ENCODE measurements around the gene F12. TPM values are rescaled to one million over a fixed set of nuclear protein-coding genes. Genes with fewer than 3 reads are reported as not detected.

F12 gene
- total RNA-seq, 4 donors from 2014 or later = 0.42 to 2.6 (median 1.1) TPM; not detected in 1

DNA sequence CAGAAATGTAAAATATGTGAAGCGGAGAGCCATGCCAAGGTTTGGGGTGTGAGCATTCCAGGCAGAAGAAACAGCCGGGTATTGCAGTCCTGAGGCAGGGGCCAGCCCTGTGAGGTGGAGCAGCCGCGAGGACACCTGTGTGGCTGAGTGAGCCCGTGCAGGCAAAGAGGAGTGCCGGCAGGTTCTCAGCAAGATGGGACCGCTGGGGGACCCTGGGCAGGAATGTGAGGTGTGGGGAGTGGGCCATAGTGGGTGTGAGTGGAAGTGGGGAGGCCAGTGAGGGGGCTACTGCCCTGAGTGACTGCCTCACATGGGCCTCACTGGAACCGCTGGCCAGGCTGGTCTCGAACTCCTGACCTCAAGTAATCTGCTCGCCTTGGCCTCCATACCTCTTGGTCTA lies 29.1 kb upstream of the F12 start:
- no peak overlapping the region for H3K27ac ChIP-seq
- 88 to 90% methylated on average over 10 of the region's 10 CpGs for WGBS, 2 donors
- no peaks in the 10 kb centered on the region for H3K9me3 ChIP-seq
- no peaks in the 10 kb centered on the region for H3K4me1 ChIP-seq
- no peaks in the 10 kb centered on the region for H3K27me3 ChIP-seq
- DNase-seq = no peak
- H3K36me3 ChIP-seq = peaks cover 35 to 41% of the 10 kb centered on the region in 2 donors
- intact Hi-C loops (cut with DNase I) = no loop called here
- TF ChIP-seq, protein P1, sequence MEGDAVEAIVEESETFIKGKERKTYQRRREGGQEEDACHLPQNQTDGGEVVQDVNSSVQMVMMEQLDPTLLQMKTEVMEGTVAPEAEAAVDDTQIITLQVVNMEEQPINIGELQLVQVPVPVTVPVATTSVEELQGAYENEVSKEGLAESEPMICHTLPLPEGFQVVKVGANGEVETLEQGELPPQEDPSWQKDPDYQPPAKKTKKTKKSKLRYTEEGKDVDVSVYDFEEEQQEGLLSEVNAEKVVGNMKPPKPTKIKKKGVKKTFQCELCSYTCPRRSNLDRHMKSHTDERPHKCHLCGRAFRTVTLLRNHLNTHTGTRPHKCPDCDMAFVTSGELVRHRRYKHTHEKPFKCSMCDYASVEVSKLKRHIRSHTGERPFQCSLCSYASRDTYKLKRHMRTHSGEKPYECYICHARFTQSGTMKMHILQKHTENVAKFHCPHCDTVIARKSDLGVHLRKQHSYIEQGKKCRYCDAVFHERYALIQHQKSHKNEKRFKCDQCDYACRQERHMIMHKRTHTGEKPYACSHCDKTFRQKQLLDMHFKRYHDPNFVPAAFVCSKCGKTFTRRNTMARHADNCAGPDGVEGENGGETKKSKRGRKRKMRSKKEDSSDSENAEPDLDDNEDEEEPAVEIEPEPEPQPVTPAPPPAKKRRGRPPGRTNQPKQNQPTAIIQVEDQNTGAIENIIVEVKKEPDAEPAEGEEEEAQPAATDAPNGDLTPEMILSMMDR (IDR thresholded peaks at IDR 0.05) = no peak
- TF ChIP-seq POLR2A (IDR thresholded peaks at IDR 0.05) = no peak
- H3K4me3 ChIP-seq (replicated peaks in 1 of 3) = no peak overlapping the region

DNA sequence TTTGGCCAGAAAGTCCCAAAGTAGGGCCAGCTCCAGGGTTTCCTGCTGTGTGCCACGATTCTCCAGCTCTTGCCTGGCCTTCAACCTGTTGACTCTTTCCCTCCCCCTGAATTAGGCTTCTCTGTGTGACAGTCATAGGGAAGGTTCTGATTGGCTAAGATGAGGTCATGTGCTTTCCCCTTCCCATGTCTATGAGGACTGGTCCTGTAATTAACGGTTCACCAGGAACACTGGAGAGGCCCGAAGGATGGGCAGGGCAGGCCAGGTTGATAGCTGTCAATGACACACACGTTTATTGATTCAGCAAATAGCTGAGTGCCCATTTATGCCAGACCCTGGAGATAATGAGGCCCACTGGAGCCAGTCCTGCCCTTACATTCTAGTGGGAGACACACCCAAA lies 28.3 kb upstream of the F12 start:
- DNase-seq = no peak
- TF ChIP-seq, protein P1 (IDR thresholded peaks at IDR 0.05) = no peak
- TF ChIP-seq POLR2A (IDR thresholded peaks at IDR 0.05) = no peak
- Histone ChIP-seq H3K9me3 (no peaks in the 10 kb centered on the region), H3K4me1 (no peaks in the 10 kb centered on the region), H3K4me3 (replicated peaks in 1 of 3) (no peak overlapping the region), H3K27ac (no peak overlapping the region), H3K36me3 (peaks cover 43 to 49% of the 10 kb centered on the region in 2 donors), H3K27me3 (no peaks in the 10 kb centered on the region)
- 69 to 77% methylated on average over 4 of the region's 4 CpGs for WGBS, 2 donors
- intact Hi-C loops (cut with DNase I) = no loop called here

DNA sequence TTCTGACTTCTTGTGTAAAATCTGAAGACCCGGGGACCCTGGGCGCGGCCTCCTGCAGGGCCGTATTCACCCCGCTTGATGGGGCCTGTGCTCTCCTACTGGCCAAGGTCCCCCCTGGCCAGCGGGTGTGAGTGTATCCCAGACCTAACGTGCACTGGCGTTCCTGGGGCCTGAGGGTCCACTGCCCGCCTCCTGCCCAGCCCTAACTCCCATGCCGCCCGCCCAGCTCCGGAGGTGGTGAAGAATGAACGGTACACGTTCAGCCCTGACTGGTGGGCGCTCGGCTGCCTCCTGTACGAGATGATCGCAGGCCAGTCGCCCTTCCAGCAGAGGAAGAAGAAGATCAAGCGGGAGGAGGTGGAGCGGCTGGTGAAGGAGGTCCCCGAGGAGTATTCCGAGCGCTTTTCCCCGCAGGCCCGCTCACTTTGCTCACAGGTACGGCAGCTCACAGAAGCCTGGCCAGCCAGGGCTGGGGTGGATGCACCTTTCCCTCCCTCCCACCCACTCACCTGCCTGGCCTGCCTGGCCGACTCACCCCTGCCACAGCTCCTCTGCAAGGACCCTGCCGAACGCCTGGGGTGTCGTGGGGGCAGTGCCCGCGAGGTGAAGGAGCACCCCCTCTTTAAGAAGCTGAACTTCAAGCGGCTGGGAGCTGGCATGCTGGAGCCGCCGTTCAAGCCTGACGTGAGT lies 26.6 kb upstream of the F12 start:
- intact Hi-C loops (cut with DNase I) = no loop called here
- Histone ChIP-seq H3K36me3 (peaks cover 46 to 55% of the 10 kb centered on the region in 2 donors), H3K27me3 (no peaks in the 10 kb centered on the region), H3K9me3 (no peaks in the 10 kb centered on the region), H3K4me3 (replicated peaks in 1 of 3) (no peak overlapping the region), H3K27ac (no peak overlapping the region), H3K4me1 (no peaks in the 10 kb centered on the region)
- WGBS, 2 donors = 94% methylated on average over 35 of the region's 37 CpGs
- TF ChIP-seq POLR2A (IDR thresholded peaks at IDR 0.05) = no peak
- TF ChIP-seq, protein P1 (IDR thresholded peaks at IDR 0.05) = no peak
- no peak for DNase-seq

DNA sequence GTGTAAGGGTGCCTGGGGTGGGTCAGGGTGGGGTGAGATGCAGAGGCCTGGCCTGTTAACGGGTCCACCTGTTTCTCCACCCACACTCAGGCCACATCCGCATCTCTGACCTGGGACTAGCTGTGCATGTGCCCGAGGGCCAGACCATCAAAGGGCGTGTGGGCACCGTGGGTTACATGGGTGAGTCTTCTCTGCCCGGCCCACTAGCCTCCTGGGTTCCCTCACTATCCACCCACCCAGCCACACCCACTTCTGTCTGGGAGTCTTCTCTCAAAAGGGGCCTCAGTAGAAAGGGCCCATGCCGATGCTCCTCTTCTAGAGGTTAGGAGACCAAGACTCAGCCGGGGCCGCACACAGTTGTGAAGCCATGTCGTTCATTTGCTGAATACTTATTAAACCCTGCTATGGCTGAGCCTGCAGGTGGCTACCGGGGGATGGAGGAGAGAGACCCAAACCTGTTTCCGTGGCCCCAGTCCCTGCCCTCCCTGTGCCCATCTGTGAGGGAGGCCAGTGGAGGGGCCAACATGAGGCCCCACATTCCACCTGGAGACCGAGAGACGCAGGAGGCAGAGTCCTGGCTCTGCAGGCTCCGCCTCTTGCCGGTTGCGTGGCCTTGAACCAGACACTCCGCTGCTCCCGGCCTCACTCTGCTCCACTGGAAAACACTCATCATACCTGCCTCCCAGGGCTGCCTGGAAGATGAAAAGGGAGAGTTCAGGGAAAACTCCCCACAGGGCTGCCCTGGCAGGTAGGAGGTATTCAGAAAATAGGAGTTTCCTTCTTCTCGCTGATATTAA lies 25.8 kb upstream of the F12 start:
- intact Hi-C loops (cut with DNase I) = no loop called here
- Histone ChIP-seq H3K4me1 (no peaks in the 10 kb centered on the region), H3K4me3 (replicated peaks in 1 of 3) (no peak overlapping the region), H3K9me3 (no peaks in the 10 kb centered on the region), H3K27me3 (no peaks in the 10 kb centered on the region), H3K27ac (no peak overlapping the region), H3K36me3 (peaks cover 46 to 55% of the 10 kb centered on the region in 2 donors)
- no peak for DNase-seq
- WGBS, 2 donors = 93 to 95% methylated on average over 12 to 19 of the region's 20 CpGs
- no peak for TF ChIP-seq POLR2A (IDR thresholded peaks at IDR 0.05)
- TF ChIP-seq, protein P1 (IDR thresholded peaks at IDR 0.05) = no peak

DNA sequence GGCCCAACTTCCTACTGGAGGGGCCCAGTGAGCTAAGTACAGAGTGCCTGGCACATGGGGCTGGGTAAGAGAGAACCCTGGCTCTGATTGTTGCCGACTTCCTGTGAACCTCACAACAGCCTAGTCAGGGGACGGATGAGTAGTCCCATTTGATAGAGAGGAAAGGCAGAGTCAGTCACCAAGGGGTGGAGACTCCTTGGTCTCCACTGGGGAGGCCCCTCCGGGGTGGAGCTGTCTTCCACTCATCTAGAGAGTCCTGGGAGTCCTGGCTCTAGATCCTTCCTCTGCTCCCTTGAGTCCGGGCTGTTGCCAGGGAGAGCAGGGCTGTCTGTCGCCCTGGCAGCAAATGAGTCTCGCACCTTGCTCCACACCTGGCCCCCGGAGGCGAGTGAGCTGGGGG lies 25.1 kb upstream of the F12 start:
- intact Hi-C loops (cut with DNase I) = no loop called here
- no peaks in the 10 kb centered on the region for H3K9me3 ChIP-seq
- 91 to 95% methylated on average over 3 to 8 of the region's 8 CpGs for WGBS, 2 donors
- H3K4me1 ChIP-seq = no peaks in the 10 kb centered on the region
- H3K27me3 ChIP-seq = no peaks in the 10 kb centered on the region
- H3K4me3 ChIP-seq (replicated peaks in 1 of 3) = no peak overlapping the region
- no peak overlapping the region for H3K27ac ChIP-seq
- peaks cover 46 to 55% of the 10 kb centered on the region in 2 donors for H3K36me3 ChIP-seq
- no peak for TF ChIP-seq POLR2A (IDR thresholded peaks at IDR 0.05)
- TF ChIP-seq, protein P1 (IDR thresholded peaks at IDR 0.05) = no peak
- DNase-seq = no peak
